ENCODE measurements around the gene GPC6. TPM values are rescaled to one million over a fixed set of nuclear protein-coding genes. Genes with fewer than 3 reads are reported as not detected.

The GPC6 gene
- total RNA-seq, 1 experiment from 2014 or later, result not detected

DNA sequence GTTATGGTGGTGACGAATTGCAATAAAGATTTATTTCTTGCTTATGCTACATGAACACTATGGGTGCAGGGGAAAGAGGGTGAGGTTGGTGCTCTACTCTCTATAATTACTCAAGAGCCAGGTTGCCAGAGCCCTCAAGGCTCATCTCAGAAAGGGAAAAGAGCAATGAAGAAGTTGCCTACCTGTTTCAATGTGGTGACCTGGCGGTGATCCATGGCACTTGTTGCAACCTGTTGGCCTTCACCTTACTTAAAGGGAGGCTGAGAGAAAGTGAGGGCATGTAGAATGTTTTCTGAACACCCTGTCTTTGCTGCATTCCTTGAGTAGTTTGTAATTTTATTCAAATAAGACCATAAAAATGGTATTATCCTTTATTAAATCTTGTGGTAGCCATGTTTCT is 394.4 kb downstream of the GPC6 start:
- H3K4me1 ChIP-seq (replicated peaks; ENCODE audit: insufficient read depth), result no peaks in the 10 kb centered on the region
- DNase-seq, result no peak
- no peaks in the 10 kb centered on the region for H3K36me3 ChIP-seq (ENCODE audit: low read depth)
- no peaks in the 10 kb centered on the region for H3F3A ChIP-seq (ENCODE audit: insufficient read depth, low read depth)
- CTCF ChIA-PET, result interaction anchor here (0.5 kb wide), 1 partner anchor 67 kb away, joined by 5 read pairs; no protein-coding TSS in a partner anchor
- no peaks in the 10 kb centered on the region for H3K79me2 ChIP-seq (ENCODE audit: low read depth)
- no peaks in the 10 kb centered on the region for H4K20me1 ChIP-seq (ENCODE audit: insufficient read depth)
- intact Hi-C loops (cut with micrococcal nuclease; ENCODE audit: unreplicated experiment), result no loop called here
- no peaks in the 10 kb centered on the region for H3K9me2 ChIP-seq (ENCODE audit: insufficient read depth)
- H3K27me3 ChIP-seq (ENCODE audit: insufficient read depth, low read depth), result no peaks in the 10 kb centered on the region
- POLR2A ChIA-PET (ENCODE audit: unreplicated experiment), result no interaction called here
- TF ChIP-seq EZH2 (IDR thresholded peaks at IDR 0.05; ENCODE audit: low read depth), result no peak
- TF ChIP-seq, protein P1, sequence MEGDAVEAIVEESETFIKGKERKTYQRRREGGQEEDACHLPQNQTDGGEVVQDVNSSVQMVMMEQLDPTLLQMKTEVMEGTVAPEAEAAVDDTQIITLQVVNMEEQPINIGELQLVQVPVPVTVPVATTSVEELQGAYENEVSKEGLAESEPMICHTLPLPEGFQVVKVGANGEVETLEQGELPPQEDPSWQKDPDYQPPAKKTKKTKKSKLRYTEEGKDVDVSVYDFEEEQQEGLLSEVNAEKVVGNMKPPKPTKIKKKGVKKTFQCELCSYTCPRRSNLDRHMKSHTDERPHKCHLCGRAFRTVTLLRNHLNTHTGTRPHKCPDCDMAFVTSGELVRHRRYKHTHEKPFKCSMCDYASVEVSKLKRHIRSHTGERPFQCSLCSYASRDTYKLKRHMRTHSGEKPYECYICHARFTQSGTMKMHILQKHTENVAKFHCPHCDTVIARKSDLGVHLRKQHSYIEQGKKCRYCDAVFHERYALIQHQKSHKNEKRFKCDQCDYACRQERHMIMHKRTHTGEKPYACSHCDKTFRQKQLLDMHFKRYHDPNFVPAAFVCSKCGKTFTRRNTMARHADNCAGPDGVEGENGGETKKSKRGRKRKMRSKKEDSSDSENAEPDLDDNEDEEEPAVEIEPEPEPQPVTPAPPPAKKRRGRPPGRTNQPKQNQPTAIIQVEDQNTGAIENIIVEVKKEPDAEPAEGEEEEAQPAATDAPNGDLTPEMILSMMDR (conservative IDR thresholded peaks at IDR 0.05), result no peak
- no peak overlapping the region for H3K4me3 ChIP-seq
- no TSS peak for BruUV-seq (replicated peaks)
- no peak overlapping the region for H3K4me2 ChIP-seq
- H2AFZ ChIP-seq, result no peak overlapping the region
- H3K9me3 ChIP-seq (ENCODE audit: insufficient read depth, low read depth), result no peaks in the 10 kb centered on the region
- H3K27ac ChIP-seq, result no peak overlapping the region

DNA sequence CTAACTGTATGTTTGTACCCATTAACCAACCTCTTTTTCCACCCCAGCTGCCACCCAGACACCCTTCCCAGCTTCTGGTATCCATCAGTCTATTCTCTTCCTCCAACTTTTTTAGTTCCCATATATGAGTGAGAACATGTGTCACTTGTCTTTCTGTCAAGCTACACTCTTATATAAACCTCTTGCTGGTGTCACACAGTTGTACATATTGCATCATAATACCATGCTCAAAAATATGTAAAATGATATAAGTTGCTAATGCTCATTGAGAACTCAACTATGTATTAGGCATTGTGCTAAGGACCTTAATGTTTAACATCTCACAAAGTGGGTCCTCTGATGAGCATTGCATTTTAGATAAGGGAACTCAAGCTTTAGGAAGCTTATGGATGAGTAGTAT is 395.4 kb downstream of the GPC6 start:
- no peaks in the 10 kb centered on the region for H3K27me3 ChIP-seq (ENCODE audit: insufficient read depth, low read depth)
- no peak overlapping the region for H2AFZ ChIP-seq
- no peak overlapping the region for H3K4me2 ChIP-seq
- CTCF ChIA-PET, result no interaction called here
- H4K20me1 ChIP-seq (ENCODE audit: insufficient read depth), result no peaks in the 10 kb centered on the region
- H3K9me2 ChIP-seq (ENCODE audit: insufficient read depth), result no peaks in the 10 kb centered on the region
- no peaks in the 10 kb centered on the region for H3K79me2 ChIP-seq (ENCODE audit: low read depth)
- TF ChIP-seq EZH2 (IDR thresholded peaks at IDR 0.05; ENCODE audit: low read depth), result no peak
- TF ChIP-seq, protein P1 (conservative IDR thresholded peaks at IDR 0.05), result no peak
- no peak for DNase-seq
- no peaks in the 10 kb centered on the region for H3F3A ChIP-seq (ENCODE audit: insufficient read depth, low read depth)
- POLR2A ChIA-PET (ENCODE audit: unreplicated experiment), result no interaction called here
- no peaks in the 10 kb centered on the region for H3K4me1 ChIP-seq (replicated peaks; ENCODE audit: insufficient read depth)
- H3K9me3 ChIP-seq (ENCODE audit: insufficient read depth, low read depth), result no peaks in the 10 kb centered on the region
- no peaks in the 10 kb centered on the region for H3K36me3 ChIP-seq (ENCODE audit: low read depth)
- no peak overlapping the region for H3K4me3 ChIP-seq
- intact Hi-C loops (cut with micrococcal nuclease; ENCODE audit: unreplicated experiment), result no loop called here
- BruUV-seq (replicated peaks), result no TSS peak
- no peak overlapping the region for H3K27ac ChIP-seq

DNA sequence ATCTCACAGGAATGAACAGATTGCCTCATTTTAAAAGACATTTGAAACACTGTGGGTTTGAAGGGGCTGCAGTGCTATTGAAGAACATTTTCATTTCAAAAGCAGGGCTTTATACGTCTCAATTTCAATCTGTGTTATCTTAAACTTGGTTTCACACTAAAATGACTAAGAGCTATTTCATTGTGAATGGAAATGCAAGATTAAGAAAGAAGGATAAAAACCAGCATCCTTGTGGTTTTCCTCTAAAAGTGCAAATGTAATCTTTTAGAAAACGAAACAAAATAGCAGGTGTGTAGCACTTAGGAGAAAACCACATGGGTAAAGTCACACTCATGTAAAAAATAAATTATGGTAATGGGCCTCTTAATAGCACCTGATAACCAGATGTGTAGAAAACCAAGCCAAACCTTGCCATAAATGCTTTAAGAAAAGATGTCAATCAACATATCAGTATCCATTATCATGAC is 397.7 kb downstream of the GPC6 start:
- H3K9me3 ChIP-seq (ENCODE audit: insufficient read depth, low read depth), result no peaks in the 10 kb centered on the region
- no peak for DNase-seq
- no peak overlapping the region for H2AFZ ChIP-seq
- BruUV-seq (replicated peaks), result no TSS peak
- no peaks in the 10 kb centered on the region for H3K36me3 ChIP-seq (ENCODE audit: low read depth)
- H4K20me1 ChIP-seq (ENCODE audit: insufficient read depth), result no peaks in the 10 kb centered on the region
- no peaks in the 10 kb centered on the region for H3K4me1 ChIP-seq (replicated peaks; ENCODE audit: insufficient read depth)
- ChIA-PET POLR2A (ENCODE audit: unreplicated experiment) (no interaction called here), CTCF (no interaction called here)
- H3K9me2 ChIP-seq (ENCODE audit: insufficient read depth), result no peaks in the 10 kb centered on the region
- no peak overlapping the region for H3K4me3 ChIP-seq
- H3F3A ChIP-seq (ENCODE audit: insufficient read depth, low read depth), result no peaks in the 10 kb centered on the region
- no peaks in the 10 kb centered on the region for H3K27me3 ChIP-seq (ENCODE audit: insufficient read depth, low read depth)
- intact Hi-C loops (cut with micrococcal nuclease; ENCODE audit: unreplicated experiment), result no loop called here
- TF ChIP-seq EZH2 (IDR thresholded peaks at IDR 0.05; ENCODE audit: low read depth), result no peak
- TF ChIP-seq, protein P1 (conservative IDR thresholded peaks at IDR 0.05), result no peak
- no peaks in the 10 kb centered on the region for H3K79me2 ChIP-seq (ENCODE audit: low read depth)
- no peak overlapping the region for H3K27ac ChIP-seq
- no peak overlapping the region for H3K4me2 ChIP-seq
